Endothelial cell of umbilical vein (primary cell): Measurements from ENCODE around the gene FOXC1. TPM values are rescaled to one million over a fixed set of nuclear protein-coding genes. Genes with fewer than 3 reads are reported as not detected.

Source experiments
- BruUV-seq: library from RNA; stranded (reverse); fragments of 400-500 nt; replicated peaks from 2 replicates; lab custom pipeline; 2021; lab: Mats Ljungman, UMichigan
- CTCF ChIA-PET: fragments of 300-600, 350-600 bp; sonication (Branson Sonifier 250); formaldehyde crosslinking; loops from one replicate; lab custom pipeline; 2021; ENCODE audit warnings: antibody characterized with exemption, inconsistent platforms; lab: Charles Lee
- POLR2A ChIA-PET: fragments of 300-600, 350-600 bp; sonication (Branson Sonifier 250); formaldehyde crosslinking; loops from one replicate; lab custom pipeline; 2021; ENCODE audit warnings: antibody characterized with exemption, inconsistent platforms; lab: Charles Lee
- DNase-seq: peaks from one replicate; pipeline ENCODE4 v3.0.0-alpha.2; 2011; ENCODE audit warnings: low read depth, low spot score
- FAIRE-seq: peaks from 2 replicates; lab custom pipeline; 2011; peaks lifted over from hg19 to GRCh38; lab: Jason Lieb, UNC
- H2AFZ ChIP-seq: 2 replicates; pipeline ENCODE4 v1.6.0; 2012; ENCODE audit warnings: low read depth, low read length, control low read depth, inconsistent platforms
- H3K27ac ChIP-seq: 2 replicates; pipeline ENCODE4 v1.5.1; 2011; ENCODE audit warnings: low read depth, mild to moderate bottlenecking, control low read depth, low read length, moderate library complexity; ENCODE audit not compliant: insufficient read depth
- H3K27me3 ChIP-seq, 2 experiments: 2 replicates each; pipeline versions ENCODE4 v1.6.0 to v1.6.1; 2011; ENCODE audit warnings: low read length in 2 of 2, mixed read lengths in 1 of 2; ENCODE audit not compliant: control insufficient read depth in 2 of 2, insufficient read depth in 2 of 2
- H3K36me3 ChIP-seq, 2 experiments: 2 replicates in 1 of 2; 3 replicates in 1 of 2; pipeline ENCODE4 v1.5.1; 2011; ENCODE audit warnings: low read length in 2 of 2, mild to moderate bottlenecking in 1 of 2, moderate library complexity in 1 of 2; ENCODE audit not compliant: control insufficient read depth in 2 of 2, insufficient read depth in 2 of 2; ENCODE audit errors: extremely low read depth in 1 of 2
- H3K4me1 ChIP-seq: 3 replicates; pipeline ENCODE4 v1.5.1; 2011; ENCODE audit warnings: mild to moderate bottlenecking, low read length; ENCODE audit not compliant: control insufficient read depth, insufficient read depth; ENCODE audit errors: extremely low read depth
- H3K4me2 ChIP-seq: 2 replicates; pipeline ENCODE4 v1.6.1; 2011; ENCODE audit warnings: low read length, control low read depth, mixed read lengths; ENCODE audit not compliant: insufficient read depth
- H3K4me3 ChIP-seq, 3 experiments: fragments of 200-600 bp in 1 of 3; sonication (generic), shearing (Covaris generic) in 1 of 3; replicated peaks in 1 of 3; 2 replicates each; pipeline ENCODE4 v1.5.1; 2011 to 2016; ENCODE audit warnings: control low read depth in 3 of 3, low read length in 3 of 3, mild to moderate bottlenecking in 2 of 3, inconsistent platforms in 1 of 3, low read depth in 1 of 3, moderate library complexity in 1 of 3; ENCODE audit not compliant: insufficient read depth in 1 of 3
- H3K79me2 ChIP-seq: 2 replicates; pipeline ENCODE4 v1.6.0; 2012; ENCODE audit warnings: low read length, inconsistent platforms; ENCODE audit not compliant: control insufficient read depth, insufficient read depth
- H3K9ac ChIP-seq: replicated peaks from 2 replicates; pipeline ENCODE3; 2011; ENCODE audit warnings: low read length, control low read depth; ENCODE audit not compliant: insufficient read depth; ENCODE audit errors: extremely low read depth
- H3K9me1 ChIP-seq: replicated peaks from 3 replicates; pipeline ENCODE4 v1.6.0; 2011; ENCODE audit warnings: mild to moderate bottlenecking, low read length; ENCODE audit not compliant: control insufficient read depth, insufficient read depth; ENCODE audit errors: extremely low read depth
- H3K9me3 ChIP-seq: replicated peaks from 2 replicates; pipeline ENCODE4 v1.5.1; 2012; ENCODE audit warnings: low read length, inconsistent platforms; ENCODE audit not compliant: control insufficient read depth, insufficient read depth
- H4K20me1 ChIP-seq: replicated peaks from 2 replicates; pipeline ENCODE3; 2011; ENCODE audit warnings: mild to moderate bottlenecking, low read length; ENCODE audit not compliant: control insufficient read depth, insufficient read depth; ENCODE audit errors: extremely low read depth
- EZH2 ChIP-seq: IDR thresholded peaks from 2 replicates; pipeline ENCODE4 v1.6.1; 2012; ENCODE audit warnings: borderline replicate concordance, low read depth, mild to moderate bottlenecking, moderate library complexity, low read length, inconsistent platforms; ENCODE audit not compliant: severe bottlenecking
- FOS ChIP-seq: IDR thresholded peaks from 2 replicates; pipeline ENCODE4 v1.6.1; 2011; ENCODE audit warnings: mild to moderate bottlenecking, low read length, moderate library complexity, borderline replicate concordance; ENCODE audit not compliant: insufficient read depth
- JUN ChIP-seq: IDR thresholded peaks from 2 replicates; pipeline ENCODE4 v1.6.1; 2011; ENCODE audit warnings: borderline replicate concordance, low read depth; ENCODE audit not compliant: insufficient read length, insufficient read depth
- MYC ChIP-seq: IDR thresholded peaks from one replicate; pipeline ENCODE4 v1.6.1; 2011; ENCODE audit warnings: mild to moderate bottlenecking, low read depth, low read length
- POLR2AphosphoS5 ChIP-seq: IDR thresholded peaks from 2 replicates; pipeline ENCODE4 v1.6.1; 2012; ENCODE audit warnings: low read depth, mild to moderate bottlenecking, control low read depth, low read length, moderate library complexity; ENCODE audit not compliant: insufficient read depth
- dilution Hi-C: fragments of 300-500 bp; cut with MboI; formaldehyde crosslinking; loops from one replicate; pipeline ENCODE4 v1.15.0; 2019; ENCODE audit warnings: low sequenced_read_pairs; ENCODE audit not compliant: extremely low pct_ligation_motif_present
- intact Hi-C: fragments of 100-400 bp; cut with micrococcal nuclease; formaldehyde crosslinking; loops from one replicate; pipeline ENCODE4 v1.10.0; 2022
- polyA plus RNA-seq, 4 experiments: library from polyadenylated mRNA; depleted of rRNA in 3 of 4; stranded (reverse) in 3 of 4; unstranded in 1 of 4; fragments of >200 nt; gene quantifications; 2 replicates each; pipeline versions ENCODE4 v1.2.1 to v1.2.3, GENCODE V29; 2011 to 2012; ENCODE audit warnings: missing spikeins in 1 of 4
- total RNA-seq: library from RNA; stranded (reverse); gene quantifications from 2 replicates; pipeline ENCODE4 v1.2.3, GENCODE V29; 2021
- TF ChIP-seq, protein P1 (sequence below): IDR thresholded peaks from 2 replicates; pipeline ENCODE4 v1.6.1; 2011; ENCODE audit not compliant: insufficient read depth, insufficient read length
- TF ChIP-seq, protein P2 (sequence below), 2 donors: IDR thresholded peaks; 1 replicate in 1 of 2; 2 replicates in 1 of 2; pipeline ENCODE4 v1.5.1; 2011; ENCODE audit warnings: low read length in 2 of 2, mild to moderate bottlenecking in 2 of 2, moderate library complexity in 2 of 2, control low read depth in 1 of 2, inconsistent platforms in 1 of 2, low read depth in 1 of 2; ENCODE audit not compliant: insufficient read depth in 1 of 2; ENCODE audit errors: extremely low read depth in 1 of 2

Gene FOXC1
- total and polyA plus RNA-seq, 2 donors (not counting 3 experiments of a cell fraction or from before 2014, with no cell fraction given) = 6.4 to 16.4 TPM

- no peak overlapping the region for H3K4me3 ChIP-seq
- no peaks in the 10 kb centered on the region for H4K20me1 ChIP-seq
- POLR2A ChIA-PET = no interaction called here
- H3K36me3 ChIP-seq = no peaks in the 10 kb centered on the region
- no peak for FAIRE-seq
- H3K9me3 ChIP-seq = no peaks in the 10 kb centered on the region
- TF ChIP-seq, protein P1, sequence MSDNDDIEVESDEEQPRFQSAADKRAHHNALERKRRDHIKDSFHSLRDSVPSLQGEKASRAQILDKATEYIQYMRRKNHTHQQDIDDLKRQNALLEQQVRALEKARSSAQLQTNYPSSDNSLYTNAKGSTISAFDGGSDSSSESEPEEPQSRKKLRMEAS = no peak
- no peak for TF ChIP-seq FOS
- TF ChIP-seq JUN = no peak
- TF ChIP-seq MYC = no peak
- TF ChIP-seq, protein P2, sequence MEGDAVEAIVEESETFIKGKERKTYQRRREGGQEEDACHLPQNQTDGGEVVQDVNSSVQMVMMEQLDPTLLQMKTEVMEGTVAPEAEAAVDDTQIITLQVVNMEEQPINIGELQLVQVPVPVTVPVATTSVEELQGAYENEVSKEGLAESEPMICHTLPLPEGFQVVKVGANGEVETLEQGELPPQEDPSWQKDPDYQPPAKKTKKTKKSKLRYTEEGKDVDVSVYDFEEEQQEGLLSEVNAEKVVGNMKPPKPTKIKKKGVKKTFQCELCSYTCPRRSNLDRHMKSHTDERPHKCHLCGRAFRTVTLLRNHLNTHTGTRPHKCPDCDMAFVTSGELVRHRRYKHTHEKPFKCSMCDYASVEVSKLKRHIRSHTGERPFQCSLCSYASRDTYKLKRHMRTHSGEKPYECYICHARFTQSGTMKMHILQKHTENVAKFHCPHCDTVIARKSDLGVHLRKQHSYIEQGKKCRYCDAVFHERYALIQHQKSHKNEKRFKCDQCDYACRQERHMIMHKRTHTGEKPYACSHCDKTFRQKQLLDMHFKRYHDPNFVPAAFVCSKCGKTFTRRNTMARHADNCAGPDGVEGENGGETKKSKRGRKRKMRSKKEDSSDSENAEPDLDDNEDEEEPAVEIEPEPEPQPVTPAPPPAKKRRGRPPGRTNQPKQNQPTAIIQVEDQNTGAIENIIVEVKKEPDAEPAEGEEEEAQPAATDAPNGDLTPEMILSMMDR (IDR thresholded peaks at IDR 0.05; ENCODE audit: extremely low read depth in 1 of 2, insufficient read depth in 1 of 2, low read depth in 1 of 2, low read length in 2 of 2) = no peak
- no peak for TF ChIP-seq POLR2AphosphoS5
- TF ChIP-seq EZH2 = no peak
- H3K4me2 ChIP-seq = no peak overlapping the region
- no peak overlapping the region for H3K27ac ChIP-seq
- H2AFZ ChIP-seq = no peak overlapping the region
- intact Hi-C loops (no loop called here), dilution Hi-C loops (loop anchor here (10.0 to 25.0 kb wide), 2 partner anchors 512 to 1044 kb away; no protein-coding TSS in a partner anchor)
- H3K27me3 ChIP-seq = peaks cover 3 to 4% of the 10 kb centered on the region in 2 experiments
- H3K9ac ChIP-seq = no peak overlapping the region
- no TSS peak for BruUV-seq
- H3K4me1 ChIP-seq = peaks cover 3% of the 10 kb centered on the region
- no peak for DNase-seq
- H3K79me2 ChIP-seq = no peaks in the 10 kb centered on the region
- no peaks in the 10 kb centered on the region for H3K9me1 ChIP-seq
- CTCF ChIA-PET = interaction anchor here (0.9 to 7.7 kb wide), 6 partner anchors 504 to 1034 kb away, joined by 3 to 90 read pairs (median 9); no protein-coding TSS in a partner anchor
Measured at GRCh38 chr6:1600764-1601157, 9.0 kb upstream of the FOXC1 start.
